ENCODE measurements around the gene KIF25. TPM values are rescaled to one million over a fixed set of nuclear protein-coding genes. Genes with fewer than 3 reads are reported as not detected.

The KIF25 gene
- total RNA-seq, 1 donor from 2014 or later, result not detected

DNA sequence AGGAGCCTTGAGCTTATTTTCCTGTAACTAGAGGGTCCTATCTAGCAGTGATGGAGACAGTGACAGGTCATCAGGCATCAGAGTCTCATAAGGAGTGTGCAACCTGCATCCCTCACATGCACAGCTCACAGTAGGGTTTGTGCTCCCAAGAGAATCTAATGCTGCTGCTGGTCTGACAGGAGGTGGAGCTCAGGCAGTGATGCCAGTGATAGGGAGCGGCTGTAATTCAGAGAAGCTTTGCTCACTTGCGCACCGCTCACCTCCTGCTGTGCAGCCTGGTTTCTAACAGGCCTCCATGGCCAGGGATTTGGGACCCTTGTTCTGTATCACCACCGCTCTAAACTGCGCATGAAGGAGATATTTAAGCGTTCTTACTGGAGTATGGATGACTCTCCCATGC, 5.3 kb downstream of the KIF25 start:
- TF ChIP-seq, protein P1, sequence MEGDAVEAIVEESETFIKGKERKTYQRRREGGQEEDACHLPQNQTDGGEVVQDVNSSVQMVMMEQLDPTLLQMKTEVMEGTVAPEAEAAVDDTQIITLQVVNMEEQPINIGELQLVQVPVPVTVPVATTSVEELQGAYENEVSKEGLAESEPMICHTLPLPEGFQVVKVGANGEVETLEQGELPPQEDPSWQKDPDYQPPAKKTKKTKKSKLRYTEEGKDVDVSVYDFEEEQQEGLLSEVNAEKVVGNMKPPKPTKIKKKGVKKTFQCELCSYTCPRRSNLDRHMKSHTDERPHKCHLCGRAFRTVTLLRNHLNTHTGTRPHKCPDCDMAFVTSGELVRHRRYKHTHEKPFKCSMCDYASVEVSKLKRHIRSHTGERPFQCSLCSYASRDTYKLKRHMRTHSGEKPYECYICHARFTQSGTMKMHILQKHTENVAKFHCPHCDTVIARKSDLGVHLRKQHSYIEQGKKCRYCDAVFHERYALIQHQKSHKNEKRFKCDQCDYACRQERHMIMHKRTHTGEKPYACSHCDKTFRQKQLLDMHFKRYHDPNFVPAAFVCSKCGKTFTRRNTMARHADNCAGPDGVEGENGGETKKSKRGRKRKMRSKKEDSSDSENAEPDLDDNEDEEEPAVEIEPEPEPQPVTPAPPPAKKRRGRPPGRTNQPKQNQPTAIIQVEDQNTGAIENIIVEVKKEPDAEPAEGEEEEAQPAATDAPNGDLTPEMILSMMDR (IDR thresholded peaks at IDR 0.05), result no peak
- DNase-seq (ENCODE audit: extremely low spot score, unreplicated experiment), result no peak
- Mint-ChIP-seq H3K4me1 (ENCODE audit: unreplicated experiment) (peaks cover 16% of the 10 kb centered on the region), H3K4me3 (ENCODE audit: unreplicated experiment) (no peak overlapping the region), H3K27ac (ENCODE audit: unreplicated experiment) (no peak overlapping the region), H3K36me3 (ENCODE audit: unreplicated experiment) (peaks cover 3% of the 10 kb centered on the region), H3K9me3 (ENCODE audit: unreplicated experiment) (no peaks in the 10 kb centered on the region), H3K27me3 (ENCODE audit: unreplicated experiment) (peaks cover 19% of the 10 kb centered on the region)

DNA sequence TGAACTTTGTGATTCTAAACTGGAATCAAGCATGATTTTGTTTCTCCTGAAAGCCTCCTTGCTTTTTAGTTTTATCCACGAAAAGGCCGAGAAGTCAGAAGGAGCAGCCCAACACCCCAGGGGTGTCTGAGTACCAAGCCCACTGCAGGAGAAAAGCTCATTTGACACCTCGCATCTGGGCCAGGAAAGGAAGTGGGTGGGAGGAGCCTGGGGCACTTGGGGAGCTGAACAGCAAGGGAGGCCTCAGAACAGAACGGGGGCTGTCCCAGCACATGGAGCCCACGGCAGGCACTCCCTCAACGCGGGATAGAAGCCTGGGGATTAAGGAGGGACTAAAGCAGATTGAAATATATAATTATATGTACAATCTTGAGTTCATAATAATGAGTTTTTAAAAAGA, 6.6 kb downstream of the KIF25 start:
- peaks cover 8% of the 10 kb centered on the region for H3K9me3 Mint-ChIP-seq (ENCODE audit: unreplicated experiment)
- peaks cover 8% of the 10 kb centered on the region for H3K36me3 Mint-ChIP-seq (ENCODE audit: unreplicated experiment)
- TF ChIP-seq, protein P1 (IDR thresholded peaks at IDR 0.05), result no peak
- no peak for DNase-seq (ENCODE audit: extremely low spot score, unreplicated experiment)
- peaks cover 8% of the 10 kb centered on the region for H3K27me3 Mint-ChIP-seq (ENCODE audit: unreplicated experiment)
- H3K4me3 Mint-ChIP-seq (ENCODE audit: unreplicated experiment), result no peak overlapping the region
- no peak overlapping the region for H3K27ac Mint-ChIP-seq (ENCODE audit: unreplicated experiment)
- H3K4me1 Mint-ChIP-seq (ENCODE audit: unreplicated experiment), result peaks cover 16% of the 10 kb centered on the region

DNA sequence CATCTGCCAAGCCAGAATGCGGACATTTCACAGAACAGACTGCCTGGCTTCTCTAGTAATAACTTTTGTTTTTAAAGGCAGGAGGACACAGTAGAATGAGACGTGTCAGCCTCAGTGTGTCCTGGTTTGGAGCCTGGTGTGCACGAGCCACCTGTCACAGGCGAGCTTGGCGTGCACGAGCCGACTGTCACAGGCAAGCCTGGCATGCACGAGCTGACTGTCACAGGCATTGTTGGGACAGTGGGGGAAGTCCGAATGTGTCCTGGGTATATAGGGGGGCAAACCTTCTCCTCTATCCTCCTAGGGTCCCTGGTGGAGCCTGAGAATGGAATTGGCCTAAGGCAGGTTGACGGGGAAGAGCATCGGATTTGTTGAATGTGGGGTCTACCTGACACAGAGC, 7.5 kb downstream of the KIF25 start:
- Mint-ChIP-seq H3K4me3 (ENCODE audit: unreplicated experiment) (no peak overlapping the region), H3K9me3 (ENCODE audit: unreplicated experiment) (peaks cover 14% of the 10 kb centered on the region), H3K4me1 (ENCODE audit: unreplicated experiment) (peaks cover 19% of the 10 kb centered on the region), H3K36me3 (ENCODE audit: unreplicated experiment) (peaks cover 8% of the 10 kb centered on the region), H3K27me3 (ENCODE audit: unreplicated experiment) (peaks cover 4% of the 10 kb centered on the region), H3K27ac (ENCODE audit: unreplicated experiment) (no peak overlapping the region)
- TF ChIP-seq, protein P1 (IDR thresholded peaks at IDR 0.05), result no peak
- no peak for DNase-seq (ENCODE audit: extremely low spot score, unreplicated experiment)

DNA sequence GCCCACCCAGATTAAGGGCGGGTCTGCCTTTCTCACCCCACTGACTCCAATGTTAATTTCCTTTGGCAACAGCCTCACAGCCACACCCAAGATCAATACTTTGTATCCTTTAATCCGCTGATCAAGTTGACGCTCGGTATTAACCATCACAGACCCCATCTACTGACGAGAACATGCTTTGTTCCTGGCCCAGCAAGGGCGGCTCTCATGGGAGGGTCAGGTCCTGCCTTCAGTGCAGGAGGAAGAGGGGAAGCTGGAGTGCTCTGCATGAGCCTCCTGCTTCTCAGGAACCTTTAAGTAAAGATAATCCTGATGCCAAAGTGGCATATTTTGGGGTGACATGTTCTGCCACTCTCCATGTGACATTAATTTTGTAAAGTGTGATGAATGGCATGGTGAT, 8.3 kb downstream of the KIF25 start:
- Mint-ChIP-seq H3K4me1 (ENCODE audit: unreplicated experiment) (peaks cover 19% of the 10 kb centered on the region), H3K27ac (ENCODE audit: unreplicated experiment) (no peak overlapping the region), H3K27me3 (ENCODE audit: unreplicated experiment) (peaks cover 4% of the 10 kb centered on the region), H3K4me3 (ENCODE audit: unreplicated experiment) (no peak overlapping the region), H3K9me3 (ENCODE audit: unreplicated experiment) (peaks cover 21% of the 10 kb centered on the region), H3K36me3 (ENCODE audit: unreplicated experiment) (peaks cover 8% of the 10 kb centered on the region)
- no peak for DNase-seq (ENCODE audit: extremely low spot score, unreplicated experiment)
- TF ChIP-seq, protein P1 (IDR thresholded peaks at IDR 0.05), result no peak

DNA sequence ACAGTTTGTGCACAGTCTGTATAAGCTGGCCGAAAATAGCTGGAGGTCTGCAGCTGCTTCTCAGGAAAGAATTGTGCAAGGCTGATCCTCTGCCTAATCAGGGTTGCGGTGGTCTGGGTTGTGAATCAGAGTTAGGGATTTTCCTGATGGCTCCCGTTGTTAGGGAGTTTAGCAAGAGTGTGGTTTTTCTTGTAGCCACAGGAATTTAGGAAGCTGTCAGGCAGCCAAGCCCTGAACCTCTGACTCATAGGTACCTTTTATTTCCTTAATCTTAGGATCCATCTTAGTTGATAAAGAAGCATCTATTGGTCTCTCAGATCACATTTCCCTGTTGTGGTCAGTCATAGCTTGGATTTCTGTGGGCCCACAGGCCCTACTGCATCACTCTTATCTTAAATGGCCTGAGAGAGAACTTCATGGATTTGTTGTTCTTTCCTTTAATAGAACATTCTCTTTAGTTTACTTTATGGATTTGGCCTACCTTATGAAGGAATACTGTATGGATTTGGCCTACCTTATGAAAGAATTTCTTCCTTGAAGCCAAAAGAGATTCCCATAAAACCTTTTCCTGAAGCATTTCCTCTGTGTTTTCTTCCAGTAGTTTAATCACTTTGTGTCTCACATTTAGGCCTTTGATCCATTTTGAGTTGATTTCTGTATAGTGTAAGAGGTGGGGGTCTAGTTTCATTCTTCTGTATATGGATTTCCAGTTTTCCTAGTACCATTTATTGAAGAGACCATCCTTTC, 10.3 kb downstream of the KIF25 start:
- H3K27ac Mint-ChIP-seq (ENCODE audit: unreplicated experiment), result peak overlapping the region; percentile 58
- DNase-seq (ENCODE audit: extremely low spot score, unreplicated experiment), result no peak
- H3K27me3 Mint-ChIP-seq (ENCODE audit: unreplicated experiment), result peaks cover 4% of the 10 kb centered on the region

More for the DNA sequence above, 10.3 kb downstream of the KIF25 start:
- peaks cover 18% of the 10 kb centered on the region for H3K4me1 Mint-ChIP-seq (ENCODE audit: unreplicated experiment)
- no peak overlapping the region for H3K4me3 Mint-ChIP-seq (ENCODE audit: unreplicated experiment)
- peaks cover 8% of the 10 kb centered on the region for H3K36me3 Mint-ChIP-seq (ENCODE audit: unreplicated experiment)
- TF ChIP-seq, protein P1 (IDR thresholded peaks at IDR 0.05), result no peak
- peaks cover 34% of the 10 kb centered on the region for H3K9me3 Mint-ChIP-seq (ENCODE audit: unreplicated experiment)

All from osteocyte (in vitro differentiated cells).